22Rv1 (cell line): Measurements from ENCODE around the gene KRTAP23-1.

ENCODE experiments used
- ZFX ChIP-seq: fragments of 450-650 bp; IDR thresholded peaks from 2 replicates; pipeline ENCODE4 v1.6.1; 2017; ENCODE audit warnings: antibody characterized with exemption, borderline replicate concordance
- TF ChIP-seq, protein P1 (sequence below): fragments of 450-650 bp; IDR thresholded peaks from 2 replicates; pipeline ENCODE4 v1.5.1; 2017; ENCODE audit warnings: mild to moderate bottlenecking

DNA sequence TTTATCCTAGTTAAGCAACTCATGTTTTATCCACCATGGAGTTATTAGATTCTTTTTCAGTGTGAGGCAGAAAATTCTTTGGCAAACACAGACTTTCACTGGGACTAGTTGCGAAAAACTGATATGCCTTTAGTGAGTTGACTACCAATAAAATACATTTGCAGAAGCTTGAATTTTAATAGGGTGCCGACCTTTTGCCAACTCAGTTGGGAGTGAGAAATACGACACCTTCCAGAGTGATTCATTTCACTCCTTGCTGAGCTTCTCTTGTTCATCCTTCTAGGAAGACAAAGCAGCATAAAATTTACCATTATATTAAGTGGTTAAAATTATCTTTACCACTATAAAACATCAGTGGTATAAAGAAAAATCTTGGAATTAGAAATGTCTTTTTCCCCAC lies 1.2 kb upstream of the KRTAP23-1 start:
- TF ChIP-seq, protein P1, sequence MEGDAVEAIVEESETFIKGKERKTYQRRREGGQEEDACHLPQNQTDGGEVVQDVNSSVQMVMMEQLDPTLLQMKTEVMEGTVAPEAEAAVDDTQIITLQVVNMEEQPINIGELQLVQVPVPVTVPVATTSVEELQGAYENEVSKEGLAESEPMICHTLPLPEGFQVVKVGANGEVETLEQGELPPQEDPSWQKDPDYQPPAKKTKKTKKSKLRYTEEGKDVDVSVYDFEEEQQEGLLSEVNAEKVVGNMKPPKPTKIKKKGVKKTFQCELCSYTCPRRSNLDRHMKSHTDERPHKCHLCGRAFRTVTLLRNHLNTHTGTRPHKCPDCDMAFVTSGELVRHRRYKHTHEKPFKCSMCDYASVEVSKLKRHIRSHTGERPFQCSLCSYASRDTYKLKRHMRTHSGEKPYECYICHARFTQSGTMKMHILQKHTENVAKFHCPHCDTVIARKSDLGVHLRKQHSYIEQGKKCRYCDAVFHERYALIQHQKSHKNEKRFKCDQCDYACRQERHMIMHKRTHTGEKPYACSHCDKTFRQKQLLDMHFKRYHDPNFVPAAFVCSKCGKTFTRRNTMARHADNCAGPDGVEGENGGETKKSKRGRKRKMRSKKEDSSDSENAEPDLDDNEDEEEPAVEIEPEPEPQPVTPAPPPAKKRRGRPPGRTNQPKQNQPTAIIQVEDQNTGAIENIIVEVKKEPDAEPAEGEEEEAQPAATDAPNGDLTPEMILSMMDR = no peak
- no peak for TF ChIP-seq ZFX
